CD1c-positive myeloid dendritic cell (primary cell): ENCODE data around the gene OR6P1.

Source experiments
- DNase-seq: peaks from one replicate; pipeline ENCODE4 v3.0.0-alpha.2; 2016; ENCODE audit errors: extremely low spot score

The OR6P1 gene

GRCh38 chr1:158516966-158517365 lies 53.4 kb downstream of the OR6P1 start:
- DNase-seq: no peak
